HUES64 (cell line): ENCODE measurements around the gene EIF3J. TPM values are rescaled to one million over a fixed set of nuclear protein-coding genes. Genes with fewer than 3 reads are reported as not detected.
A peak's percentile ranks its signal among the peaks of the same experiment; 100 is the strongest.

Experiments
- H3K27ac ChIP-seq: 2 replicates; pipeline ENCODE4 v1.7.0; 2013; ENCODE audit warnings: low read depth, low read length, inconsistent platforms
- H3K27me3 ChIP-seq: 2 replicates; pipeline ENCODE4 v1.6.1; 2013; ENCODE audit warnings: mild to moderate bottlenecking, low read length; ENCODE audit not compliant: insufficient read depth
- H3K36me3 ChIP-seq: 2 replicates; pipeline ENCODE4 v1.6.1; 2013; ENCODE audit warnings: mild to moderate bottlenecking, low read length; ENCODE audit not compliant: insufficient read depth
- H3K4me1 ChIP-seq: 2 replicates; pipeline ENCODE4 v1.6.1; 2013; ENCODE audit warnings: mild to moderate bottlenecking, low read length, moderate library complexity; ENCODE audit not compliant: insufficient read depth
- H3K4me3 ChIP-seq: 2 replicates; pipeline ENCODE4 v1.5.1; 2013; ENCODE audit warnings: mild to moderate bottlenecking, low read length, moderate library complexity
- H3K9ac ChIP-seq: 2 replicates; pipeline ENCODE4 v1.6.1; 2013; ENCODE audit warnings: mild to moderate bottlenecking, low read depth, low read length
- H3K9me3 ChIP-seq: 2 replicates; pipeline ENCODE4 v1.6.1; 2013; ENCODE audit warnings: low read depth, low read length; ENCODE audit not compliant: insufficient read depth
- WGBS: fragments of 150-250, 120-280 bp; methylation state at CpG from one replicate; pipeline ENCODE4 v1.1.7; 2013; ENCODE audit warnings: missing lambda C conversion rate; 5-methylcytosine and 5-hydroxymethylcytosine counted together
- polyA plus RNA-seq, 2 experiments: library from polyadenylated mRNA; stranded (reverse); fragments of 50-300 nt; gene quantifications; one replicate each; pipeline ENCODE4 v1.2.3, GENCODE V29; 2013

Gene EIF3J, protein sequence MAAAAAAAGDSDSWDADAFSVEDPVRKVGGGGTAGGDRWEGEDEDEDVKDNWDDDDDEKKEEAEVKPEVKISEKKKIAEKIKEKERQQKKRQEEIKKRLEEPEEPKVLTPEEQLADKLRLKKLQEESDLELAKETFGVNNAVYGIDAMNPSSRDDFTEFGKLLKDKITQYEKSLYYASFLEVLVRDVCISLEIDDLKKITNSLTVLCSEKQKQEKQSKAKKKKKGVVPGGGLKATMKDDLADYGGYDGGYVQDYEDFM
- 71.3 TPM for polyA plus RNA-seq (2013, experiment 1 of 2)
- polyA plus RNA-seq (2013, experiment 2 of 2) = 75.8 TPM

DNA sequence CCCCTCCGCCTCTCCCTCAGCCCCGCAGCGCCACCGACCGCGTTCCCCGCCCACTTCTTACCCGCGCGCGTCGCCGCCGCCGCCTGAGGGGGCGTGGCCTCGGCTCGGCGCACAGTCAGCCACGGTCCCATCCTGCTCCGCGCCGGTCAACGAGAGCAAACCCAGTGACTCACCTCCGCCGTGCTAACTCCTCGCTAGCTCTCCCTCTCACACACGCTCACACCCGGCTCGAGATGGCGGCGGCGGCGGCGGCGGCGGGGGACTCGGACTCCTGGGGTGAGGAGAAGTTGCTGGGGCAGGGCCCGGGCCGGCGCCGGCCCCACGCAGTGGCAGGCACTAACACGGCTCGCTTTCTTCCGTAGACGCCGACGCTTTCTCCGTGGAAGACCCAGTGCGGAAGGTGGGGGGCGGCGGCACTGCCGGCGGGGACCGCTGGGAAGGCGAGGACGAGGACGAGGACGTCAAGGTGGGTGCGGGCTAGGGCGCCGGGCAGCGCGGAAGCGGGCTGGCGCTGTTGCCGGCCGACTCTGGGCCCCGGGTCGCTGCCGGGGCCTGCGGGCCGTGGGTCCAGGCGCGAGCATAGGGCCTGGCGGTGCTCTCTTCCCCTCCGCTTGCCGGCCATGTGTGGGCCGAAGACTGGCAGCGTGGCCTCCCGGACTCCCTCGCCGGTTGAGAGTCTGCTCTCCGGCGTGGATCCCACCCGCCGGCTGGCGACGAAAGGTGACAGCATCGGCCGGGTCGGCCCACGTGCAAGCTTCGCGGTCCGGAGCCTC, at the start of gene EIF3J:
Gene EIF3J (plus strand): TSS at position 186 of the 773 bp plus-strand sequence. CDS start 48 bp downstream, at position 234.
- Histone ChIP-seq H3K4me1 (peaks cover 8% of the 10 kb centered on the region; the same call in 1 of the 2 replicates), H3K9me3 (no peaks in the 10 kb centered on the region)

DNA sequence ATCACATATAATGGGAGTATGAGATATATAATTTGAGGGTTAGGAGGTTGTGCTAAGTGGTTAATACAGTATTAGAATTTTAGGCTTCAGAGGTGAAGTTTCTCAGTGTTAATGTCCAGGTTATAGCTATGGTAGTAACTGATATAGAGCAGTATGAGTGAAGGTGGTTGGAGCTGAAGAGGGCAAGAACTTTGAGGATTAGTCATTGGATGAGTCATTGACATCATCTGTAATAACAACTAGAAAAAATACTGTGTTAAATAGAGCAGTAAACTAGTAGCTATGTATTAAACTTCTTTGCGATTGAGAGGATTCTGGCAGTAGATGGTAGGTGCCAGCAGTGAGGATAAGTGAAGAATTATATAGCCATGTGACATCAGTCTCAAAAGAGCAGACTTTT, 47.5 kb upstream of the EIF3J start:
- Histone ChIP-seq H3K9me3 (no peaks in the 10 kb centered on the region), H3K4me3 (no peak overlapping the region), H3K27ac (no peak overlapping the region), H3K4me1 (no peaks in the 10 kb centered on the region; the same call in 1 of the 2 replicates), H3K27me3 (no peaks in the 10 kb centered on the region), H3K36me3 (peaks cover 92% of the 10 kb centered on the region), H3K9ac (no peak overlapping the region)
- 98% methylated on average over 1 of the region's 1 CpG for WGBS

More for the DNA sequence above, at the start of gene EIF3J:
- peaks cover 36% of the 10 kb centered on the region for H3K36me3 ChIP-seq
- H3K27me3 ChIP-seq = no peaks in the 10 kb centered on the region
- H3K4me3 ChIP-seq = peak within 1 kb of the TSS; percentile 85
- peak within 1 kb of the TSS; percentile 94 for H3K9ac ChIP-seq
- peak within 1 kb of the TSS; percentile 98 for H3K27ac ChIP-seq
- under 1% methylated on average over 97 of the region's 97 CpGs for WGBS

GRCh38 chr15:44490622-44491021, 46.3 kb upstream of the EIF3J start:
- no peak overlapping the region for H3K9ac ChIP-seq
- H3K27me3 ChIP-seq = no peaks in the 10 kb centered on the region
- H3K36me3 ChIP-seq = peaks cover 87% of the 10 kb centered on the region
- no peak overlapping the region for H3K27ac ChIP-seq
- no peaks in the 10 kb centered on the region for H3K9me3 ChIP-seq
- 95% methylated on average over 2 of the region's 3 CpGs for WGBS
- no peak overlapping the region for H3K4me3 ChIP-seq
- no peaks in the 10 kb centered on the region; the same call in 1 of the 2 replicates for H3K4me1 ChIP-seq

GRCh38 chr15:44492040-44492439, 44.9 kb upstream of the EIF3J start:
- H3K36me3 ChIP-seq = peaks cover 87% of the 10 kb centered on the region

DNA sequence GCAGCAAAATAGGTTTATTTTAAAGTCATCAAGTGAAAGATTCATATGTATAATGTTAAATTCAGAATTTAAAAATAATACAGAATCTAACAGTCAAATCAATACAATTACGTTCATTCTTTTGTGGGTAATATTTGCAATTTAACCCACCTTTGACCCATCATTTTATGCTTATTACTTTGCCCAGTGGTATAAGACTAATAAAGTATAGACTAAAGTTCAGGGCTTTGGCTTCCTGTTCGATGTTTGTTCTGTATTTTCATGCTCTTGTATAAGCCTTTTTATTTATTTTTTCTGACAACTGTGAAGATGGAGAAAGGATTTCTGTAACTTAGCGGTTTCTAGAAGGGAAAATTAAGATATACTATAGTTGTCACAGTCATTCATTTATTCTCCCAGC, 44.3 kb upstream of the EIF3J start:
- Histone ChIP-seq H3K36me3 (peaks cover 87% of the 10 kb centered on the region), H3K4me3 (no peak overlapping the region), H3K27me3 (no peaks in the 10 kb centered on the region), H3K4me1 (no peaks in the 10 kb centered on the region; the same call in 1 of the 2 replicates), H3K9me3 (no peaks in the 10 kb centered on the region), H3K27ac (no peak overlapping the region), H3K9ac (no peak overlapping the region)
- 80% methylated on average over 1 of the region's 3 CpGs for WGBS

More at GRCh38 chr15:44492040-44492439, 44.9 kb upstream of the EIF3J start:
- Histone ChIP-seq H3K9me3 (no peaks in the 10 kb centered on the region), H3K9ac (no peak overlapping the region), H3K4me3 (no peak overlapping the region), H3K4me1 (no peaks in the 10 kb centered on the region; the same call in 1 of the 2 replicates), H3K27ac (no peak overlapping the region), H3K27me3 (no peaks in the 10 kb centered on the region)
- 96% methylated on average over 7 of the region's 7 CpGs for WGBS

DNA sequence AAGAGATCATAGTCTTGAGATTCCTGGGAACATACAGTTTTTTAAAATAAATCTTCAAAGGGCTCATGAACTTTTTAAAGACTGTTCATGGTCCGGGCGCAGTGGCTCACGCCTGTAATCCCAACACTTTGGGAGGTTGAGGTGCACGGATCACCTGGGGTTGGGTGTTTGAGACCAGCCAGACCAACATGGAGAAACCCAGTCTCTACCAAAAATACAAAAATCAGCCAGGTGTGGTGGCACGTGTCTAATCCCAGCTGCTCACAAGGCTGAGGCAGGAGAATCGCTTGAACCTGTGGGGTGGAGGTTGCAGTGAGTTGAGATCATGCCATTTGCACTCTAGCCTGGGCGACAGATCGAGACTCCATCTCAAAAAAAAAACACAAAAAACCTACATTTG, 41.4 kb upstream of the EIF3J start:
- H3K27ac ChIP-seq = no peak overlapping the region
- no peaks in the 10 kb centered on the region for H3K27me3 ChIP-seq
- peaks cover 91% of the 10 kb centered on the region for H3K36me3 ChIP-seq
- H3K9ac ChIP-seq = no peak overlapping the region
- no peaks in the 10 kb centered on the region for H3K9me3 ChIP-seq
- no peak overlapping the region for H3K4me3 ChIP-seq
- no peaks in the 10 kb centered on the region for H3K4me1 ChIP-seq
- WGBS = 95% methylated on average over 8 of the region's 8 CpGs

DNA sequence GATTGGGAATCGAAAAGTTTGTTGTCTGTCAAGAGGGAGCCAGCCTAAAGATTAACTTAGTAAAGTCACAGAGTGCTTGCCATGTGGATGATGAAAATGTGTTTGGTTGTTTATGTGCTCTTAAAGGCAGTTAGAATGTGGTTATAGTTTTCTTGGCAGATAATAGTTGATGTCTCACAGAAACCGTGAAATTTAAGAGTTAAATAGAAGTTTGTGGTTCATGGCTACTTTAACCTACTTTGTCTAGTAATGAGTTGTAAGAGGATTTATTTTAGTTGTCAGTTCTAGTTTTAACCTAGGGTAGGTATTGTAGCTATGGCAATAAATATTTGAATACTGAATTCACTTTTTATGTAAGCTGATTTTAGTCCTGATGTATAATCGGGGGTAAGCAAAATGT, 36.4 kb upstream of the EIF3J start:
- H3K4me1 ChIP-seq = no peaks in the 10 kb centered on the region
- peaks cover 89% of the 10 kb centered on the region for H3K36me3 ChIP-seq
- no peak overlapping the region for H3K27ac ChIP-seq
- no peak overlapping the region for H3K4me3 ChIP-seq
- H3K9me3 ChIP-seq = no peaks in the 10 kb centered on the region
- no peak overlapping the region for H3K9ac ChIP-seq
- WGBS = 92% methylated on average over 3 of the region's 3 CpGs
- no peaks in the 10 kb centered on the region for H3K27me3 ChIP-seq

GRCh38 chr15:44501768-44502366, 35.1 kb upstream of the EIF3J start:
- H3K27me3 ChIP-seq = no peaks in the 10 kb centered on the region
- WGBS = 50% methylated on average over 1 of the region's 3 CpGs
- no peak overlapping the region for H3K9ac ChIP-seq
- H3K4me3 ChIP-seq = no peak overlapping the region
- peaks cover 85% of the 10 kb centered on the region for H3K36me3 ChIP-seq
- H3K4me1 ChIP-seq = no peaks in the 10 kb centered on the region
- H3K27ac ChIP-seq = no peak overlapping the region
- H3K9me3 ChIP-seq = no peaks in the 10 kb centered on the region

- Histone ChIP-seq H3K4me3 (no peak overlapping the region), H3K9ac (no peak overlapping the region), H3K27me3 (no peaks in the 10 kb centered on the region), H3K36me3 (peaks cover 72% of the 10 kb centered on the region), H3K4me1 (no peaks in the 10 kb centered on the region), H3K9me3 (no peaks in the 10 kb centered on the region), H3K27ac (no peak overlapping the region)
These were observed 20.5 kb upstream of the EIF3J start for GRCh38 chr15:44516436-44516835.

GRCh38 chr15:44519537-44519936, 17.4 kb upstream of the EIF3J start:
- Histone ChIP-seq H3K4me1 (no peaks in the 10 kb centered on the region), H3K27me3 (no peaks in the 10 kb centered on the region), H3K9ac (no peak overlapping the region), H3K27ac (no peak overlapping the region), H3K9me3 (no peaks in the 10 kb centered on the region), H3K36me3 (peaks cover 88% of the 10 kb centered on the region), H3K4me3 (no peak overlapping the region)
- WGBS = 97% methylated on average over 5 of the region's 6 CpGs

DNA sequence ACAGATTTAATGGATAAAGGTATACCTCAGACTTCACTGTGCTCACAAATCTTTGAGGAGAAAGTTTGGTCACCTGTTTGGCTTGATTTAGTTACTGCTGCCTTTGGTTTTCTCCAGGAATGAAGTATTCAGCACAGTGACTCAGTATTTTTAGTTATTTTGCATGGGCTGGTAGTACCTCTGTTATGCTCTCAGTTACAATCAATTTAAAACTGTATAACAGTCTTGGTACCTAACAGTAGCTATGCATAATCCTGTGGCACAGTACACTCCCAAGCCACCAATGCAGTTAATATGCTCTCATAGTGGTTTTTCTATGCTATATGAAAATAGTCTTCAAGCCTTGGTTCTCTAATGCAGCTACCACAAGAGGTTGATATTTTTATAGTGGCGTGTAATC, 11.9 kb upstream of the EIF3J start:
- Histone ChIP-seq H3K9me3 (no peaks in the 10 kb centered on the region), H3K27ac (no peak overlapping the region), H3K4me3 (no peak overlapping the region), H3K9ac (no peak overlapping the region), H3K27me3 (no peaks in the 10 kb centered on the region), H3K4me1 (no peaks in the 10 kb centered on the region), H3K36me3 (peaks cover 74% of the 10 kb centered on the region)
- 88% methylated on average over 1 of the region's 1 CpG for WGBS
